ENCODE data around the gene DNAH8. TPM values are rescaled to one million over a fixed set of nuclear protein-coding genes. Genes with fewer than 3 reads are reported as not detected.

Gene DNAH8
- total and polyA plus RNA-seq, 2 donors (not counting 3 experiments of a cell fraction or from before 2014, with no cell fraction given): 0.29 to 0.61 TPM

DNA sequence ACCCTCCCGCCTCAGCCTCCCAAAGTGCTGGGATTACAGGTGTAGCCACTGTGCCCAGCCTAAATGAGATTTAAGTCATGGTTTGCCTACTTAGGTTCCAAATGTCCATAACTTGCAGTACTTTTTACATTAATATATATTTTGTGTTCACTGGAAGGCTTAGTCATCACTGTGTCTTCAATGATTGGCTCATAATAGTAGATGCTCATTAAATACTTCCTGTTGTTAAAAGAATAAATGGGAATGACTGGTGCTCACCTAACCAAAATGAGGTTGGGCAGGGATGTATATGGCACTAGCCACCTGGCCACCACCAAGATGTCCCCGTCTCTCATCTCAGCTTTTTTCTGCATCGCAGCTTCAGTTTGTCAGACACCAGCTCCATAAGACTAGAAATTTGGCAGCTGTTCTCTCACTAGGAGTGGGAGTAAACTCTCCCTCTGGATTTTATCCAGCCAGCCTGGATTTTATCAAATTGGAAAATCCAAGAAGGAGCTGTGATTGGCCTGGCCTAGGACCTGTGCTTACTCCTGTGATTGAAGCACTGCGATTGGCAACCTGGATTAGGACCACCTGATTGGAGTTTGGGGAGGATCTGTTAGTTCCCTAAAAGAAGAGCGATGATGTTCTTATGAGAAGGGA, 11.0 kb upstream of the DNAH8 start:
- H2AFZ ChIP-seq (ENCODE audit: low read depth, low read length): no peak overlapping the region
- POLR2A ChIA-PET: no interaction called here
- BruUV-seq (replicated peaks): no TSS peak
- intact Hi-C loops (cut with micrococcal nuclease): loop anchor here (1.0 to 10.0 kb wide), 2 partner anchors 92 to 171 kb away; no protein-coding TSS in a partner anchor
- DNase-seq (ENCODE audit: low read depth, low spot score) (no peak), FAIRE-seq (no peak)
- no peak overlapping the region for H3K9ac ChIP-seq (replicated peaks; ENCODE audit: extremely low read depth, insufficient read depth, low read length)
- no peaks in the 10 kb centered on the region for H4K20me1 ChIP-seq (replicated peaks; ENCODE audit: control insufficient read depth, extremely low read depth, insufficient read depth, low read length)
- H3K27ac ChIP-seq (ENCODE audit: insufficient read depth, low read depth, low read length): no peak overlapping the region
- peaks cover 29% of the 10 kb centered on the region for H3K79me2 ChIP-seq (ENCODE audit: control insufficient read depth, insufficient read depth, low read length)
- H3K27me3 ChIP-seq (ENCODE audit: control insufficient read depth in 2 of 2, insufficient read depth in 2 of 2, low read length in 2 of 2): no peaks in the 10 kb centered on the region
- H3K36me3 ChIP-seq (ENCODE audit: control insufficient read depth in 2 of 2, extremely low read depth in 1 of 2, insufficient read depth in 2 of 2, low read length in 2 of 2): peaks cover 0 to 2% of the 10 kb centered on the region in 2 experiments
- H3K9me1 ChIP-seq (replicated peaks; ENCODE audit: control insufficient read depth, extremely low read depth, insufficient read depth, low read length): no peaks in the 10 kb centered on the region
- dilution Hi-C loops (cut with MboI; ENCODE audit: extremely low pct_ligation_motif_present, low sequenced_read_pairs): no loop called here
- H3K4me2 ChIP-seq (ENCODE audit: insufficient read depth, low read length): no peak overlapping the region
- peaks cover 11% of the 10 kb centered on the region for H3K4me1 ChIP-seq (ENCODE audit: control insufficient read depth, extremely low read depth, insufficient read depth, low read length)
- no peak overlapping the region for H3K4me3 ChIP-seq (replicated peaks in 1 of 3; ENCODE audit: insufficient read depth in 1 of 3, low read depth in 1 of 3, low read length in 3 of 3)
- TF ChIP-seq, protein P1, sequence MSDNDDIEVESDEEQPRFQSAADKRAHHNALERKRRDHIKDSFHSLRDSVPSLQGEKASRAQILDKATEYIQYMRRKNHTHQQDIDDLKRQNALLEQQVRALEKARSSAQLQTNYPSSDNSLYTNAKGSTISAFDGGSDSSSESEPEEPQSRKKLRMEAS (IDR thresholded peaks at IDR 0.05; ENCODE audit: insufficient read depth, insufficient read length): no peak
- TF ChIP-seq, protein P2, sequence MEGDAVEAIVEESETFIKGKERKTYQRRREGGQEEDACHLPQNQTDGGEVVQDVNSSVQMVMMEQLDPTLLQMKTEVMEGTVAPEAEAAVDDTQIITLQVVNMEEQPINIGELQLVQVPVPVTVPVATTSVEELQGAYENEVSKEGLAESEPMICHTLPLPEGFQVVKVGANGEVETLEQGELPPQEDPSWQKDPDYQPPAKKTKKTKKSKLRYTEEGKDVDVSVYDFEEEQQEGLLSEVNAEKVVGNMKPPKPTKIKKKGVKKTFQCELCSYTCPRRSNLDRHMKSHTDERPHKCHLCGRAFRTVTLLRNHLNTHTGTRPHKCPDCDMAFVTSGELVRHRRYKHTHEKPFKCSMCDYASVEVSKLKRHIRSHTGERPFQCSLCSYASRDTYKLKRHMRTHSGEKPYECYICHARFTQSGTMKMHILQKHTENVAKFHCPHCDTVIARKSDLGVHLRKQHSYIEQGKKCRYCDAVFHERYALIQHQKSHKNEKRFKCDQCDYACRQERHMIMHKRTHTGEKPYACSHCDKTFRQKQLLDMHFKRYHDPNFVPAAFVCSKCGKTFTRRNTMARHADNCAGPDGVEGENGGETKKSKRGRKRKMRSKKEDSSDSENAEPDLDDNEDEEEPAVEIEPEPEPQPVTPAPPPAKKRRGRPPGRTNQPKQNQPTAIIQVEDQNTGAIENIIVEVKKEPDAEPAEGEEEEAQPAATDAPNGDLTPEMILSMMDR (IDR thresholded peaks at IDR 0.05; ENCODE audit: extremely low read depth in 1 of 2, insufficient read depth in 1 of 2, low read depth in 1 of 2, low read length in 2 of 2): no peak
- TF ChIP-seq POLR2AphosphoS5 (IDR thresholded peaks at IDR 0.05; ENCODE audit: insufficient read depth, low read depth, low read length) (no peak), FOS (IDR thresholded peaks at IDR 0.05; ENCODE audit: borderline replicate concordance, insufficient read depth, low read length) (no peak), GATA2 (IDR thresholded peaks at IDR 0.05; ENCODE audit: insufficient read depth, insufficient read length, low read depth, low read length) (no peak), EZH2 (IDR thresholded peaks at IDR 0.05; ENCODE audit: borderline replicate concordance, low read depth, low read length, severe bottlenecking) (no peak), POLR2A (IDR thresholded peaks at IDR 0.05; ENCODE audit: low read depth, low read length) (no peak), JUN (IDR thresholded peaks at IDR 0.05; ENCODE audit: borderline replicate concordance, insufficient read depth, insufficient read length, low read depth) (no peak), MYC (IDR thresholded peaks at IDR 0.05; ENCODE audit: low read depth, low read length) (no peak)
- CTCF ChIA-PET: no interaction called here
- no peaks in the 10 kb centered on the region for H3K9me3 ChIP-seq (replicated peaks; ENCODE audit: control insufficient read depth, insufficient read depth, low read length)
